GM12874 (cell line): ENCODE results near the gene DPP6.

ENCODE experiments used
- CTCF ChIP-seq: IDR thresholded peaks from 2 replicates; pipeline ENCODE4 v1.5.1; 2011; ENCODE audit warnings: low read depth, mild to moderate bottlenecking, control low read depth, low read length, moderate library complexity; ENCODE audit not compliant: insufficient read depth

DPP6 gene

DNA sequence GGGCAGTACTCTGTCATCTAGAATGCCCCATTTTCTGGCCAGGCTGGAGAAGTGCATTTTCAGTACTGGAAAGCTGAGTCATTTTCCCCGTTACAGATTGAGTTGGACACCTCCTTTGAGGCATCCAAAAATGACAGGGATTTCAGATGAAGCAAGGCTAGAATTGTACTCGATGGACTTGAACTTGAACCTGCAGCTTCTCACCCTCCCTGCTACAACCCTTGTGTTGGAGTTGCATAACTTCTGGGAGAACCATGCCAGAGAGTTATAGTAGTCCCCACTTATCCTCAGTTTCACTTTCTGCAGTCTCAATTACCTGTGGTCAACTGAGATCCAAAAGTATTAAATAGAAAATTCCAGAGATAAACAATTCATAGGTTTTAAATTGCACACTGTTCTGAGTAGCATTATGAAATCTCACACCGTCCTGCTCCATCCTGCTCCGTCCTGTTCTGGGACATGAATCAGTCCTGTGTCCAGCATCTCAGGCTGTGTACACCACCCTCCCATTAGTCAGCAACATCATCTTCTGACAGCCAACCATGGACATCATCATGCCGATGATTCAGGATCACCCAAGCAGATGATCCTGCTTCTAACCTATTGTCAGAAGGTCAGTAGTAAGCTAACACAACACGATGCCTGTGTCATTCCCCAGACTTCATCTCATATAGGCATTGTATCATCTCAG lies 363.7 kb downstream of the DPP6 start:
- TF ChIP-seq CTCF: no peak

- TF ChIP-seq CTCF: no peak
These were observed 364.5 kb downstream of the DPP6 start for GRCh38 chr7:154416714-154417113.

DNA sequence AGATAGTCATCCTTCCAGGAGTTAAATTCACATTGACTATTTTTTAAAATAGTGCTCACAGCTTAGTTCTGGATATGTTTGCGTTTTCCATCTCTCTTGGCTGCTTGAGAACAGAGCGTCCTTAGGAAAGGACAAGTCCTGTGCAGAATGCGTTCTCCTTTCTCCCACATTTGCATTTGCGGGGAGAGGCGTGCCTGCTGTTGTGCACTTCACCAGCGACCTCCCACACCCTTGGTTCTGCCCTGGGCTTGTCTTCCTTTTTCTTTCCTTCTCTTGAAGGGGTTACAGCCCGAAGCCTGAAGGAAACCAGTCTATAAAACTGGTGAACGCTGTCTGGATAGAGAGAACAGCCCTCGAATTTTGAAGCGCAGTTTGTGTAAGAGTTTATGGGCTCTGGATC lies 367.1 kb downstream of the DPP6 start:
- TF ChIP-seq CTCF: no peak

GRCh38 chr7:154423231-154423630 lies 371.0 kb downstream of the DPP6 start:
- TF ChIP-seq CTCF: no peak

GRCh38 chr7:154424350-154424749 lies 372.2 kb downstream of the DPP6 start:
- TF ChIP-seq CTCF: no peak

DNA sequence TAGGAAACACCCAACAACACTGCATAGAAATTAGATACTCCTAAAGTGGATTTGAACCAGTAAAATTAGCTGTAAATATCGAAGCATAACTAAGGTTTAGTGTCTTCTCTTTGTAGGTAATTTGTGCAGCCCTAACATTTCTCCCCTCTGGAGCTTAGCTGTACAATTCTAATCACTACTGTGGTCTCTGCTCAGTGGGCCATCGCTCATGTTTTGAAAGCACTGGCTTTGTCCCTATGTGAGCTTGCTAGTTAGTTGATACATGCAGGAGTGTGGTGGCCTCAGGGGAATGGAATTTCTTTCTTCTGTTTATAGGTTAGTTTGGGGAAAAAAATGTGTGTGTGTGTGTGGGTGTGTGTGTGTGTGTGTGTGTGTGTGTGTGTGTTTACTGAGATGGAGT lies 373.1 kb downstream of the DPP6 start:
- no peak for TF ChIP-seq CTCF

- TF ChIP-seq CTCF: no peak
These were observed 374.6 kb downstream of the DPP6 start for GRCh38 chr7:154426778-154427177.
